Natural killer cell (primary cell): ENCODE results near the gene OXCT1. TPM values are rescaled to one million over a fixed set of nuclear protein-coding genes. Genes with fewer than 3 reads are reported as not detected.

Experiments used
- ATAC-seq, 3 donors: fragments of 150-1000 bp in 2 of 3; fragments of 200-7000 bp in 1 of 3; cut with Tn5 transposase; 1 replicate in 1 of 3; 2 replicates in 2 of 3; pipeline ENCODE4 v1.10.0; 2021; ENCODE audit warnings: mild to moderate bottlenecking in 2 of 3, moderate library complexity in 2 of 3
- DNase-seq, 2 donors: peaks; one replicate each; pipeline versions ENCODE4 v3.0.0 to v3.0.0-alpha.2; 2013 to 2021; ENCODE audit warnings: mixed read lengths in 1 of 2
- H3K27ac ChIP-seq: one replicate; pipeline ENCODE4 v1.5.1; 2013; ENCODE audit warnings: mild to moderate bottlenecking, low read length
- H3K27me3 ChIP-seq: one replicate; pipeline ENCODE4 v1.6.1; 2013; ENCODE audit warnings: low read length; ENCODE audit not compliant: control insufficient read depth, insufficient read depth
- H3K36me3 ChIP-seq: one replicate; pipeline ENCODE4 v1.6.1; 2013; ENCODE audit warnings: low read length; ENCODE audit not compliant: control insufficient read depth, insufficient read depth
- H3K4me1 ChIP-seq: one replicate; pipeline ENCODE4 v1.6.1; 2013; ENCODE audit warnings: low read length; ENCODE audit not compliant: control insufficient read depth, insufficient read depth
- H3K4me3 ChIP-seq: one replicate; pipeline ENCODE4 v1.5.1; 2013; ENCODE audit warnings: low read length
- H3K9me3 ChIP-seq: one replicate; pipeline ENCODE4 v1.6.1; 2013; ENCODE audit warnings: low read length; ENCODE audit not compliant: control insufficient read depth, insufficient read depth
- H3K27ac Mint-ChIP-seq, 2 donors: one replicate each; pipeline ENCODE4 v1.8.0; 2022; ENCODE audit warnings: mild to moderate bottlenecking in 2 of 2, mixed read lengths in 2 of 2, moderate library complexity in 1 of 2
- H3K27me3 Mint-ChIP-seq, 2 donors: one replicate each; pipeline ENCODE4 v1.8.0; 2022; ENCODE audit warnings: low read depth in 2 of 2, mixed read lengths in 2 of 2
- H3K36me3 Mint-ChIP-seq: one replicate; pipeline ENCODE4 v1.8.0; 2022; ENCODE audit warnings: mixed read lengths
- H3K4me1 Mint-ChIP-seq, 2 donors: one replicate each; pipeline ENCODE4 v1.8.0; 2022; ENCODE audit warnings: mixed read lengths in 2 of 2
- H3K4me3 Mint-ChIP-seq: one replicate; pipeline ENCODE4 v1.8.0; 2022; ENCODE audit warnings: mild to moderate bottlenecking, moderate library complexity, mixed read lengths
- H3K9me3 Mint-ChIP-seq, 2 donors: one replicate each; pipeline ENCODE4 v1.8.0; 2022; ENCODE audit warnings: mixed read lengths in 2 of 2
- CTCF ChIP-seq: fragments of 200-600 bp; IDR thresholded peaks from one replicate; pipeline ENCODE4 v1.8.0; 2022; ENCODE audit warnings: antibody characterized with exemption
- WGBS: methylation state at CpG from one replicate; pipeline ENCODE4 v1.1.7; 2013; ENCODE audit warnings: missing lambda C conversion rate; ENCODE audit not compliant: insufficient coverage; 5-methylcytosine and 5-hydroxymethylcytosine counted together
- intact Hi-C: fragments of 100-400 bp; cut with micrococcal nuclease; formaldehyde crosslinking; loops from one replicate; pipeline ENCODE4 v1.14.2; 2022
- total RNA-seq, 4 donors: library from RNA; stranded (reverse); fragments of 120-200 nt in 1 of 4; gene quantifications; one replicate each; pipeline versions ENCODE4 v1.2.3 to v1.2.4, GENCODE V29; 2013 to 2022

OXCT1 gene
- total RNA-seq, 3 donors from 2014 or later (not counting 1 experiment from before 2014, with no cell fraction given), result 17.1 to 19.9 (median 18.0) TPM

- H3K4me1 ChIP-seq, result no peaks in the 10 kb centered on the region
- Mint-ChIP-seq H3K36me3 (no peaks in the 10 kb centered on the region), H3K4me3 (no peak overlapping the region), H3K9me3 (no peaks in the 10 kb centered on the region), H3K27ac (no peak overlapping the region), H3K4me1 (no peaks in the 10 kb centered on the region), H3K27me3 (no peaks in the 10 kb centered on the region)
- no peak overlapping the region for H3K4me3 ChIP-seq
- peaks cover 24% of the 10 kb centered on the region for H3K36me3 ChIP-seq
- no peak for ATAC-seq
- intact Hi-C loops, result no loop called here
- TF ChIP-seq CTCF, result no peak
- 80% methylated on average over 1 of the region's 1 CpG for WGBS
- H3K27me3 ChIP-seq, result no peaks in the 10 kb centered on the region
- H3K27ac ChIP-seq, result no peak overlapping the region
- no peak for DNase-seq
- H3K9me3 ChIP-seq, result no peaks in the 10 kb centered on the region
Measured at GRCh38 chr5:41840251-41840650, 30.0 kb downstream of the OXCT1 start.

- Mint-ChIP-seq H3K4me1 (peaks cover 5 to 17% of the 10 kb centered on the region in 2 donors), H3K36me3 (peaks cover 7% of the 10 kb centered on the region), H3K4me3 (no peak overlapping the region), H3K9me3 (no peaks in the 10 kb centered on the region), H3K27ac (no peak overlapping the region), H3K27me3 (no peaks in the 10 kb centered on the region)
- DNase-seq, result no peak
- intact Hi-C loops, result no loop called here
- no peak for TF ChIP-seq CTCF
- peaks cover 24% of the 10 kb centered on the region for H3K36me3 ChIP-seq
- WGBS, result 97% methylated on average over 2 of the region's 3 CpGs
- no peak overlapping the region for H3K4me3 ChIP-seq
- H3K4me1 ChIP-seq, result no peaks in the 10 kb centered on the region
- no peaks in the 10 kb centered on the region for H3K27me3 ChIP-seq
- no peaks in the 10 kb centered on the region for H3K9me3 ChIP-seq
- no peak for ATAC-seq
- no peak overlapping the region for H3K27ac ChIP-seq
Measured at GRCh38 chr5:41837793-41838192, 32.4 kb downstream of the OXCT1 start.

- Mint-ChIP-seq H3K4me1 (peaks cover 5 to 24% of the 10 kb centered on the region in 2 donors), H3K4me3 (no peak overlapping the region), H3K27ac (no peak overlapping the region), H3K36me3 (peaks cover 21% of the 10 kb centered on the region), H3K9me3 (no peaks in the 10 kb centered on the region), H3K27me3 (no peaks in the 10 kb centered on the region)
- ATAC-seq, result no peak
- H3K27ac ChIP-seq, result no peak overlapping the region
- peaks cover 18% of the 10 kb centered on the region for H3K36me3 ChIP-seq
- no peaks in the 10 kb centered on the region for H3K27me3 ChIP-seq
- DNase-seq, result no peak
- no peak overlapping the region for H3K4me3 ChIP-seq
- WGBS, result 89% methylated on average over 3 of the region's 3 CpGs
- intact Hi-C loops, result no loop called here
- no peaks in the 10 kb centered on the region for H3K9me3 ChIP-seq
- TF ChIP-seq CTCF, result no peak
- no peaks in the 10 kb centered on the region for H3K4me1 ChIP-seq
Measured at GRCh38 chr5:41835645-41836044, 34.6 kb downstream of the OXCT1 start.

GRCh38 chr5:41834506-41834905 is 35.7 kb downstream of the OXCT1 start:
- Histone ChIP-seq H3K4me3 (no peak overlapping the region), H3K36me3 (peaks cover 27% of the 10 kb centered on the region), H3K9me3 (no peaks in the 10 kb centered on the region), H3K27me3 (no peaks in the 10 kb centered on the region), H3K27ac (no peak overlapping the region), H3K4me1 (no peaks in the 10 kb centered on the region)
- Mint-ChIP-seq H3K4me1 (peaks cover 5 to 24% of the 10 kb centered on the region in 2 donors), H3K27ac (peak overlapping the region in 1 of 2 donors; percentile 1), H3K36me3 (peaks cover 21% of the 10 kb centered on the region), H3K9me3 (no peaks in the 10 kb centered on the region), H3K4me3 (no peak overlapping the region), H3K27me3 (no peaks in the 10 kb centered on the region)
- no CpG with 5 or more reads among the region's 1 CpG for WGBS
- ATAC-seq (no peak), DNase-seq (no peak)
- no peak for TF ChIP-seq CTCF
- intact Hi-C loops, result no loop called here
